GM21381 (cell line): ENCODE results near the gene RPP38.

Source experiments
- ATAC-seq: cut with Tn5 transposase; IDR thresholded peaks from one replicate; pipeline ENCODE4 v1.9.1; 2021; ENCODE audit warnings: mild to moderate bottlenecking, moderate library complexity; ENCODE audit not compliant: unreplicated experiment

The RPP38 gene

GRCh38 chr10:15106352-15107013, 9.3 kb downstream of the RPP38 start:
- ATAC-seq, result peak; percentile 81

DNA sequence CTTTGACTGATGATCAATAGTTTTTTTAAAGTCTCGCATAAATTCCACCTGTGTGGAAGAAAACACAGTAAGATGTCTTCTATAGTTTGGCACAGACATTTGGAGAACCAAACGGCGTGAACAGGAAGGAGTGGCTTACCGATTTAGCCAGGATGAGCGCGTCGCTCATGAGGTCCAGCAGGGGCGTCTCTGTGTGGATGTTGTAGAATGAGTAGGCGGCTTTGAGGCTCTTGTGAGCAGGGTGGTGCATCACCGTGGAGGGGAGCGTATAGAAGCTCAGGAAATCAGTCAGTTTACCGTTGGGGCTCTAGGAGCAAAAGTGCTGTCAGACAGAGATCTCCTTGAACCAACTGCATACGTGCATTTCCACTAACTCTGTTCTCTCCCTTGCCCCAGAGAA, 15.5 kb downstream of the RPP38 start:
- no peak for ATAC-seq

GRCh38 chr10:15113766-15114165, 16.6 kb downstream of the RPP38 start:
- no peak for ATAC-seq

DNA sequence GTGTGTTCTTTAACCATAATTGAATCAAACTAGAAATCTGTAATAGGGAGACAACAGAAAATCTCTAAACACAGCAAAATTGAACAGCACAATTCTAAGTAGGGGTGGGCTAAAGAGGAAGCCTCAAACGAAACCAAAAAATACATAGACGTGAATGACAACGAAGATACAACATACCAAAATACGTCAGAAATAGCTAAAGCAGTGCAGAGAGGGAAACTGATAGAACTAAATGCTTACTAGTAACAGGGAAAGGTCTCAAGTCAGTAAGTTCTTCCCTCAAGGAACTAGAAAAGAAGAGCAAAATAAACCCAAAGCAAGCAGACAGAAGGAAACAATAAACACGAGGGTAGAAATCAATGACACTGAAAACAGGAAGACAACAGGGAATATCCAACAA, 19.1 kb downstream of the RPP38 start:
- no peak for ATAC-seq

GRCh38 chr10:15118615-15119014, 21.5 kb downstream of the RPP38 start:
- no peak for ATAC-seq

DNA sequence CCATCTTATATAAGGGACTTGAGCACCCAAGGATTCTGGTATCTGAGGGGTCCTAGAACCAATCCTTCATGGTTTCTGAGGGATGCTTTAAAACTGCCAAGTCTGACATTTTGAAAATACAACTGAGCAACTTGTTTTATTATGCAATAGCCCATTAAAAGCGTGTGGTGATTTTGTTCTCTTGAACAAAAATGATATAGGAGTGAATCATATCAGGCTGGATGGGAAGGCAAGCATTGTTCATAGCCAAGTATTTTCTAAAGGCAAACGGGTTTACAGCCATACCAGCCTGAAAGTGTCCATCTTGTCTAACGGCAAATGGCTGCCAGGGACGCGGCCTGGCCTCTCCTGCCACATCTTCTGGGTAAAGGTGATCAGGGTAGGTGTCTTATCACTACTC, 23.4 kb downstream of the RPP38 start:
- ATAC-seq, result no peak

GRCh38 chr10:15121707-15122106, 24.6 kb downstream of the RPP38 start:
- no peak for ATAC-seq

GRCh38 chr10:15122477-15123030, 25.4 kb downstream of the RPP38 start:
- ATAC-seq, result peak; percentile 89

DNA sequence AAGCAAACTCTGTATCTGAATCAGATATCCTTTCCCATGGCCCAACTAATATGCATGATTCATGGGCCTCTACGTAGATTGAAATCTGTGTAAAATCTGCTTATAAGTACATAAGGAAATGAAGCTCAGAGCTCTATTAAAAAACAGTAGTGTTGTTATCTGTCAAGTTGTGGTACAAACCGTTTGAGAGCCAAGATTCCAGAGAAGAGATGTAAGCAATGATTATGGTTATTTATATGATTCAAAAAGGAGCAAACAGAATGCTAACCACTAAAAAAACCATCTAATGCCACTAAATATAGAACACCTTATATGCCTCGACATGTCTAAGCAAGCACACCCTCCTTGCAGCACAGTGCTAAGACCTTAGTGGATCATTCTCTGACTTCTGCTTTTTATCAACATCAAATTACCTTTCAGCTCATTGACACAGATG, 26.6 kb downstream of the RPP38 start:
- ATAC-seq, result no peak

GRCh38 chr10:15124190-15124589, 27.0 kb downstream of the RPP38 start:
- ATAC-seq, result no peak

GRCh38 chr10:15124908-15125307, 27.8 kb downstream of the RPP38 start:
- no peak for ATAC-seq

DNA sequence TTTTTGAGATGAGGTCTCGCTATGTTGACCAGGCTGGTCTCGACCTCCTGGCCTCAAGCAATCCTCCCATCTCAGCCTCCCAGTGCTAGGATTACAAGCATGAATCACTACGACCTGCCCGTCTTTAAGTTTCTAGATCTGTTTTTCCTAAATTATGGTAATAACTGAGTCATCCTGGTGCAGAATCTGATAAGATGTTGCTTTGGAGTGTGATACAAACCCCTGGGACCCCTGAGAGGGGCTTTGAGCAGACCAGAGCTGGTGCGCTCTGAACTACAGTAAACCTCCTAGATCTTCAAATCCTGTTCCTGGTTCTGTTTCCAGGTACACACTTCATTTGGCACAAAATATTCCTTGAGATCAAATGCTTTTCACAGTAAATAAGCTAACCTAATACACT, 34.2 kb downstream of the RPP38 start:
- ATAC-seq, result no peak

GRCh38 chr10:15136129-15137035, 39.2 kb downstream of the RPP38 start:
- ATAC-seq, result no peak

DNA sequence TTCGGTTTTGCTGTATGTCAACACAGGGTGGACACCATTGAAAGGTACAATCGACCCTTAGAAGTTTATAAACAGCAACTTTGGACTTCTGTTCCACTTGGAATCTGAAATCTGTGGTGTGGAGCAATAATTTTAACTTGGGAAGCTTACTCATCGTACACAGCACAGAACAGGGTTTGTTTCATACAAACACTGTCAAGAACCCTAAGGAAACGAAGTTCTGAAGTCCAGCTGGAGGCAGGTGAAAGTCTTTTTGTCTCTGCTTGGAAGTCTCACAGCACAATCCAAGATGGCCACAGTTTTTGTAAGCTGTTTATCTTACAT, 39.8 kb downstream of the RPP38 start:
- no peak for ATAC-seq

DNA sequence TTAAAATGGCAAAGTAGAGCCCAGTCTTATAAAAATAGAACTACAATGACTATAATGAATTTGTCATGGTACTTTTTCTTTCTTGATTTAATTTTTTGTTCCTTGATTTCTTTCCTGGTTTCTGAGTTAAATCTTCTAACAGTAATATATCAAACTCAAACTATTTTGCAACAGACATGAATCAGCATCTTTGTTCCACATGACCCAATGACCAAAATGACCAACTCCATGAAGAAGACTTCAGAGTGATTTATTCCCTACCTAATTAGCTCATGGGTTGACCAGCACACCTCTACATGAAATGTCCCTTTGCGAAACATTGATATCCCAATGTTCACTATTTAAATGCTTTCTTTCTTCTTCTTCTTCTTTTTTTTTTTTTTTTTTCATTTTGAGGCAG, 40.5 kb downstream of the RPP38 start:
- no peak for ATAC-seq

DNA sequence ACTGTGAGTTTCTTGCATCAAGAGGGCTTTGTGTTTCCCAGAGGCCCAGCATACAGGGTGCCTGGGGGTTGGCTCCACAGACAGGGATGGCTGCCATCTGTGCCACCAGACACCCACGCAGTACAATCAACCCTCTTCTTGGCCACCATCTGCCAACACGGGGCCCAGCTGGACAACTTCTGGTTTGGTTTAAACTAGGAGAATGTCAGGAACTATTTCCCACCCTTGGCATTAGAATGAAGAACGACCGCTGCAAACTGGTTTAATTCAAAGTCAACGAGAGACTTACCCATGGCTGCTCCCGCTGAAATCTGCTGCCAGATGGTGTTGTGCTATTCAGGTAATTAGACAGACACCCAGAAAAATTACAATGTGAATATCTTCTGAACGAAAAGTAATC, 43.5 kb downstream of the RPP38 start:
- no peak for ATAC-seq

- ATAC-seq, result peak; percentile 85
These were observed 44.2 kb downstream of the RPP38 start for GRCh38 chr10:15141136-15142054.

- ATAC-seq, result no peak
These were observed 47.6 kb downstream of the RPP38 start for GRCh38 chr10:15144788-15145187.

DNA sequence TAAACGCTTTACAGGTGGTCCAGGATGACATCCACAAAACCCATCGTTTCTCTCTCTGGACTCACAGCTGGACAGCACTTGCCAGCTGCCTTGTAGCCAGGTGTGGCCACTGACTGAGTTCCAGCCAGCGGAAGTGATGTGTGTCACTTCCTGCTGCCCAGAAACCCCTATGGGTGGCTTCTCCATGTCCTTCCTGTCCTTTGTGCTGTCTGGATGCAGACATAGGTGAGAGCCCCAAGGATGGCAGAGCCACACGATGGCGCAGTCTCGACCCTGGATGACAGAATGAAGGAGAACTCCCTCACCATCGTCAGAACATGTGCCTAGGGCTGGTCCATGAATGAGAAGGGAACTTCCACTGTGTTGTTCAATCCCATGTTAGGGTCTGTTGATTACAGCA, 49.2 kb downstream of the RPP38 start:
- no peak for ATAC-seq

GRCh38 chr10:15147594-15148392, 50.6 kb downstream of the RPP38 start:
- no peak for ATAC-seq
